ENCODE data around the gene SNAI3.

DNA sequence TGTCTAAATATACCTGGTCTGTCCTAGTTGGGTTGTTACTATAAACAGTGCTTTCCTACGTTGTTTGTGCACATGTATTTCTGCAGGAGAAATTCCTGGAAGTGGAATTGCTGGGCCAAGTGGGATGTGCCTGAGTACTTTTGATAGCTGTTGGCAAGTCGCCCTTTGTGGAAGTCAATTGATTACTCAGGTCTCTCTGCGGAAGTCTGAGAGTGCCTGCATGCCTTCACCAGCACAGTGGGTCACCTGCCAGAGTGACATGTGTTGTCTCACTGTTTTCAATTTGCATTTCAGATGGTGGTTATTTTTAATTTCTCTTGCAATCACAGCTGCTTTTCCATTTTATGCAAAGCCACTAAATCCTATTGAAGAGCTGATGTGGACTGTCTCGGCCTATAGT, 21.2 kb downstream of the SNAI3 start:
- TF ChIP-seq ZNF331 (CRISPR knock-in tag; IDR thresholded peaks at IDR 0.05; ENCODE audit: low read depth) (no peak), EZH2phosphoT487 (IDR thresholded peaks at IDR 0.05; ENCODE audit: unreplicated experiment) (no peak), POLR2AphosphoS5 (IDR thresholded peaks at IDR 0.05; ENCODE audit: low read depth) (no peak), EZH2 (IDR thresholded peaks at IDR 0.05; ENCODE audit: low read depth, unreplicated experiment) (no peak), STAT1 (IDR thresholded peaks at IDR 0.05; ENCODE audit: unreplicated experiment) (no peak), CREB1 (CRISPR knock-in tag; IDR thresholded peaks at IDR 0.05; ENCODE audit: low read depth) (no peak), JUNB (IDR thresholded peaks at IDR 0.05; ENCODE audit: unreplicated experiment) (no peak), REST (IDR thresholded peaks at IDR 0.05; ENCODE audit: unreplicated experiment) (no peak)
- TF ChIP-seq, protein P1, sequence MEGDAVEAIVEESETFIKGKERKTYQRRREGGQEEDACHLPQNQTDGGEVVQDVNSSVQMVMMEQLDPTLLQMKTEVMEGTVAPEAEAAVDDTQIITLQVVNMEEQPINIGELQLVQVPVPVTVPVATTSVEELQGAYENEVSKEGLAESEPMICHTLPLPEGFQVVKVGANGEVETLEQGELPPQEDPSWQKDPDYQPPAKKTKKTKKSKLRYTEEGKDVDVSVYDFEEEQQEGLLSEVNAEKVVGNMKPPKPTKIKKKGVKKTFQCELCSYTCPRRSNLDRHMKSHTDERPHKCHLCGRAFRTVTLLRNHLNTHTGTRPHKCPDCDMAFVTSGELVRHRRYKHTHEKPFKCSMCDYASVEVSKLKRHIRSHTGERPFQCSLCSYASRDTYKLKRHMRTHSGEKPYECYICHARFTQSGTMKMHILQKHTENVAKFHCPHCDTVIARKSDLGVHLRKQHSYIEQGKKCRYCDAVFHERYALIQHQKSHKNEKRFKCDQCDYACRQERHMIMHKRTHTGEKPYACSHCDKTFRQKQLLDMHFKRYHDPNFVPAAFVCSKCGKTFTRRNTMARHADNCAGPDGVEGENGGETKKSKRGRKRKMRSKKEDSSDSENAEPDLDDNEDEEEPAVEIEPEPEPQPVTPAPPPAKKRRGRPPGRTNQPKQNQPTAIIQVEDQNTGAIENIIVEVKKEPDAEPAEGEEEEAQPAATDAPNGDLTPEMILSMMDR (conservative IDR thresholded peaks at IDR 0.05; ENCODE audit: low read depth in 2 of 2), result no peak
- TF ChIP-seq, protein P2, sequence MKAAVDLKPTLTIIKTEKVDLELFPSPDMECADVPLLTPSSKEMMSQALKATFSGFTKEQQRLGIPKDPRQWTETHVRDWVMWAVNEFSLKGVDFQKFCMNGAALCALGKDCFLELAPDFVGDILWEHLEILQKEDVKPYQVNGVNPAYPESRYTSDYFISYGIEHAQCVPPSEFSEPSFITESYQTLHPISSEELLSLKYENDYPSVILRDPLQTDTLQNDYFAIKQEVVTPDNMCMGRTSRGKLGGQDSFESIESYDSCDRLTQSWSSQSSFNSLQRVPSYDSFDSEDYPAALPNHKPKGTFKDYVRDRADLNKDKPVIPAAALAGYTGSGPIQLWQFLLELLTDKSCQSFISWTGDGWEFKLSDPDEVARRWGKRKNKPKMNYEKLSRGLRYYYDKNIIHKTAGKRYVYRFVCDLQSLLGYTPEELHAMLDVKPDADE (IDR thresholded peaks at IDR 0.05), result no peak
- TF ChIP-seq, protein P3, sequence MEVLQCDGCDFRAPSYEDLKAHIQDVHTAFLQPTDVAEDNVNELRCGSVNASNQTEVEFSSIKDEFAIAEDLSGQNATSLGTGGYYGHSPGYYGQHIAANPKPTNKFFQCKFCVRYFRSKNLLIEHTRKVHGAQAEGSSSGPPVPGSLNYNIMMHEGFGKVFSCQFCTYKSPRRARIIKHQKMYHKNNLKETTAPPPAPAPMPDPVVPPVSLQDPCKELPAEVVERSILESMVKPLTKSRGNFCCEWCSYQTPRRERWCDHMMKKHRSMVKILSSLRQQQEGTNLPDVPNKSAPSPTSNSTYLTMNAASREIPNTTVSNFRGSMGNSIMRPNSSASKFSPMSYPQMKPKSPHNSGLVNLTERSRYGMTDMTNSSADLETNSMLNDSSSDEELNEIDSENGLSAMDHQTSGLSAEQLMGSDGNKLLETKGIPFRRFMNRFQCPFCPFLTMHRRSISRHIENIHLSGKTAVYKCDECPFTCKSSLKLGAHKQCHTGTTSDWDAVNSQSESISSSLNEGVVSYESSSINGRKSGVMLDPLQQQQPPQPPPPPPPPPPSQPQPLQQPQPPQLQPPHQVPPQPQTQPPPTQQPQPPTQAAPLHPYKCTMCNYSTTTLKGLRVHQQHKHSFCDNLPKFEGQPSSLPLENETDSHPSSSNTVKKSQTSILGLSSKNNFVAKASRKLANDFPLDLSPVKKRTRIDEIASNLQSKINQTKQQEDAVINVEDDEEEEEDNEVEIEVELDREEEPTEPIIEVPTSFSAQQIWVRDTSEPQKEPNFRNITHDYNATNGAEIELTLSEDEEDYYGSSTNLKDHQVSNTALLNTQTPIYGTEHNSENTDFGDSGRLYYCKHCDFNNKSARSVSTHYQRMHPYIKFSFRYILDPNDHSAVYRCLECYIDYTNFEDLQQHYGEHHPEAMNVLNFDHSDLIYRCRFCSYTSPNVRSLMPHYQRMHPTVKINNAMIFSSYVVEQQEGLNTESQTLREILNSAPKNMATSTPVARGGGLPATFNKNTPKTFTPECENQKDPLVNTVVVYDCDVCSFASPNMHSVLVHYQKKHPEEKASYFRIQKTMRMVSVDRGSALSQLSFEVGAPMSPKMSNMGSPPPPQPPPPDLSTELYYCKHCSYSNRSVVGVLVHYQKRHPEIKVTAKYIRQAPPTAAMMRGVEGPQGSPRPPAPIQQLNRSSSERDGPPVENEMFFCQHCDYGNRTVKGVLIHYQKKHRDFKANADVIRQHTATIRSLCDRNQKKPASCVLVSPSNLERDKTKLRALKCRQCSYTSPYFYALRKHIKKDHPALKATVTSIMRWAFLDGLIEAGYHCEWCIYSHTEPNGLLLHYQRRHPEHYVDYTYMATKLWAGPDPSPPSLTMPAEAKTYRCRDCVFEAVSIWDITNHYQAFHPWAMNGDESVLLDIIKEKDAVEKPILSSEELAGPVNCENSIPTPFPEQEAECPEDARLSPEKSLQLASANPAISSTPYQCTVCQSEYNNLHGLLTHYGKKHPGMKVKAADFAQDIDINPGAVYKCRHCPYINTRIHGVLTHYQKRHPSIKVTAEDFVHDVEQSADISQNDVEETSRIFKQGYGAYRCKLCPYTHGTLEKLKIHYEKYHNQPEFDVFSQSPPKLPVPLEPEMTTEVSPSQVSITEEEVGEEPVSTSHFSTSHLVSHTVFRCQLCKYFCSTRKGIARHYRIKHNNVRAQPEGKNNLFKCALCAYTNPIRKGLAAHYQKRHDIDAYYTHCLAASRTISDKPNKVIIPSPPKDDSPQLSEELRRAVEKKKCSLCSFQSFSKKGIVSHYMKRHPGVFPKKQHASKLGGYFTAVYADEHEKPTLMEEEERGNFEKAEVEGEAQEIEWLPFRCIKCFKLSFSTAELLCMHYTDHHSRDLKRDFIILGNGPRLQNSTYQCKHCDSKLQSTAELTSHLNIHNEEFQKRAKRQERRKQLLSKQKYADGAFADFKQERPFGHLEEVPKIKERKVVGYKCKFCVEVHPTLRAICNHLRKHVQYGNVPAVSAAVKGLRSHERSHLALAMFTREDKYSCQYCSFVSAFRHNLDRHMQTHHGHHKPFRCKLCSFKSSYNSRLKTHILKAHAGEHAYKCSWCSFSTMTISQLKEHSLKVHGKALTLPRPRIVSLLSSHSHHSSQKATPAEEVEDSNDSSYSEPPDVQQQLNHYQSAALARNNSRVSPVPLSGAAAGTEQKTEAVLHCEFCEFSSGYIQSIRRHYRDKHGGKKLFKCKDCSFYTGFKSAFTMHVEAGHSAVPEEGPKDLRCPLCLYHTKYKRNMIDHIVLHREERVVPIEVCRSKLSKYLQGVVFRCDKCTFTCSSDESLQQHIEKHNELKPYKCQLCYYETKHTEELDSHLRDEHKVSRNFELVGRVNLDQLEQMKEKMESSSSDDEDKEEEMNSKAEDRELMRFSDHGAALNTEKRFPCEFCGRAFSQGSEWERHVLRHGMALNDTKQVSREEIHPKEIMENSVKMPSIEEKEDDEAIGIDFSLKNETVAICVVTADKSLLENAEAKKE (CRISPR knock-in tag; IDR thresholded peaks at IDR 0.05), result no peak

Data from GM23338 (cell line).